HepG2 (cell line): ENCODE measurements around the gene LCK. TPM values are rescaled to one million over a fixed set of nuclear protein-coding genes. Genes with fewer than 3 reads are reported as not detected.

ENCODE experiments used
- ATAC-seq: fragments of 200-7000 bp; cut with Tn5 transposase; 3 replicates; pipeline ENCODE4 v1.9.1; 2020; ENCODE audit warnings: mild to moderate bottlenecking, moderate library complexity
- BruUV-seq: library from RNA; stranded (reverse); fragments of 400-500 nt; replicated peaks from 2 replicates; lab custom pipeline; 2021; lab: Mats Ljungman, UMichigan
- CTCF ChIA-PET: fragments of 300-600 bp; formaldehyde crosslinking; extraction: SDS; loops from one replicate; lab custom pipeline; 2021; ENCODE audit warnings: low total read pairs, inconsistent platforms, low intra/inter-chr PET ratio; lab: Yijun Ruan, JAX
- POLR2A ChIA-PET: fragments of 350-600 bp; sonication (Branson Sonifier 250); formaldehyde crosslinking; loops from one replicate; lab custom pipeline; 2020; ENCODE audit warnings: antibody characterized with exemption, inconsistent platforms; lab: Yijun Ruan, JAX
- DNase-seq: peaks from one replicate; pipeline ENCODE4 v3.0.0-alpha.2; 2015; ENCODE audit warnings: low spot score
- FAIRE-seq: peaks from 3 replicates; lab custom pipeline; 2011; peaks lifted over from hg19 to GRCh38; lab: Jason Lieb, UNC
- H2AFZ ChIP-seq: one replicate; pipeline ENCODE4 v1.6.1; 2011; ENCODE audit warnings: low read length, inconsistent platforms
- H3K27ac ChIP-seq: fragments of 300-600 bp; 3 replicates; pipeline ENCODE4 v1.8.0; 2011; ENCODE audit warnings: mixed run types, mild to moderate bottlenecking, mixed read lengths, low read length, inconsistent platforms; ENCODE audit not compliant: insufficient read depth; ENCODE audit errors: extremely low read length
- H3K27me3 ChIP-seq, 2 experiments: fragments of 200-600 bp in 1 of 2; 2 replicates in 1 of 2; 3 replicates in 1 of 2; pipeline versions ENCODE4 v1.6.0 to v1.8.0; 2011; ENCODE audit warnings: low read length in 2 of 2, mild to moderate bottlenecking in 2 of 2, moderate library complexity in 2 of 2, inconsistent platforms in 1 of 2; ENCODE audit not compliant: insufficient read depth in 2 of 2, control insufficient read depth in 1 of 2
- H3K36me3 ChIP-seq, 2 experiments: fragments of 200-600 bp in 1 of 2; replicated peaks in 1 of 2; 2 replicates in 1 of 2; 3 replicates in 1 of 2; pipeline versions ENCODE4 v1.5.1 to v1.8.0; 2011; ENCODE audit warnings: low read length in 2 of 2, inconsistent platforms in 1 of 2; ENCODE audit not compliant: insufficient read depth in 2 of 2, control insufficient read depth in 1 of 2
- H3K4me1 ChIP-seq: 2 replicates; pipeline ENCODE4 v1.5.1; 2012; ENCODE audit warnings: low read length, inconsistent platforms; ENCODE audit not compliant: insufficient read depth
- H3K4me2 ChIP-seq: 2 replicates; pipeline ENCODE4 v1.6.0; 2011; ENCODE audit warnings: low read depth, low read length, inconsistent platforms
- H3K4me3 ChIP-seq, 3 experiments: fragments of 200-600 bp in 1 of 3; sonication (generic), shearing (Covaris generic) in 1 of 3; replicated peaks in 1 of 3; 2 replicates each; pipeline ENCODE4 v1.5.1; 2011 to 2016; ENCODE audit warnings: low read length in 3 of 3, inconsistent platforms in 2 of 3, low read depth in 2 of 3, mild to moderate bottlenecking in 2 of 3, control low read depth in 1 of 3, mixed read lengths in 1 of 3; ENCODE audit not compliant: insufficient read depth in 1 of 3
- H3K79me2 ChIP-seq: one replicate; pipeline ENCODE4 v1.6.1; 2011; ENCODE audit warnings: low read length, inconsistent platforms; ENCODE audit not compliant: insufficient read depth
- H3K9ac ChIP-seq: 2 replicates; pipeline ENCODE4 v1.6.0; 2011; ENCODE audit warnings: mild to moderate bottlenecking, low read depth, low read length, inconsistent platforms; ENCODE audit not compliant: insufficient read depth
- H3K9me3 ChIP-seq: 2 replicates; pipeline ENCODE4 v1.5.1; 2012; ENCODE audit warnings: mild to moderate bottlenecking, low read length
- H4K20me1 ChIP-seq: 2 replicates; pipeline ENCODE4 v1.6.0; 2011; ENCODE audit warnings: inconsistent platforms, mild to moderate bottlenecking, low read length, moderate library complexity; ENCODE audit not compliant: insufficient read depth
- ATM ChIP-seq: fragments of 450-650 bp; IDR thresholded peaks from 2 replicates; pipeline ENCODE4 v1.7.1; 2017; ENCODE audit warnings: mild to moderate bottlenecking, borderline replicate concordance
- CBFB ChIP-seq: sonication (generic); formaldehyde crosslinking; IDR thresholded peaks from 2 replicates; pipeline ENCODE4 v1.4.0; 2020; ENCODE audit warnings: missing genetic modification reagents
- FOXC1 ChIP-seq: sonication (generic); formaldehyde crosslinking; IDR thresholded peaks from 2 replicates; pipeline ENCODE4 v1.8.0; 2022; ENCODE audit warnings: mild to moderate bottlenecking, missing genetic modification reagents, borderline replicate concordance
- GLI4 ChIP-seq: sonication (generic); formaldehyde crosslinking; IDR thresholded peaks from 2 replicates; pipeline ENCODE4 v1.5.1; 2020; ENCODE audit warnings: missing genetic modification reagents, mild to moderate bottlenecking, moderate library complexity, borderline replicate concordance
- KDM5A ChIP-seq: fragments of 200-600 bp; sonication (generic); IDR thresholded peaks from 2 replicates; pipeline ENCODE4 v1.7.0; 2018; ENCODE audit warnings: antibody characterized with exemption, mild to moderate bottlenecking, low read length, borderline replicate concordance
- PAF1 ChIP-seq: IDR thresholded peaks from 2 replicates; pipeline ENCODE4 v1.6.1; 2016; ENCODE audit warnings: missing genetic modification reagents, missing compliant biosample characterization
- PCBP2 ChIP-seq: fragments of 200-400 bp; formaldehyde crosslinking; optimal IDR thresholded peaks from 2 replicates; pipeline ENCODE3; 2018; ENCODE audit warnings: low read length, low read depth; ENCODE audit not compliant: poor library complexity, severe bottlenecking
- PHF5A ChIP-seq: IDR thresholded peaks from one replicate; pipeline ENCODE4 v1.6.1; 2018; ENCODE audit warnings: low read depth, missing genetic modification reagents; ENCODE audit not compliant: unreplicated experiment
- POLR2AphosphoS2 ChIP-seq: IDR thresholded peaks from 2 replicates; pipeline ENCODE4 v1.6.1; 2011; ENCODE audit warnings: low read depth, low read length, improper control_type of control experiment
- POLR2AphosphoS5 ChIP-seq: IDR thresholded peaks from 2 replicates; pipeline ENCODE4 v1.6.1; 2012; ENCODE audit warnings: low read depth, low read length
- RARA ChIP-seq: IDR thresholded peaks from 2 replicates; pipeline ENCODE4 v1.6.1; 2016; ENCODE audit warnings: missing genetic modification reagents, missing compliant biosample characterization
- RBAK ChIP-seq: sonication (generic); formaldehyde crosslinking; IDR thresholded peaks from 2 replicates; pipeline ENCODE4 v1.5.1; 2020; ENCODE audit warnings: mild to moderate bottlenecking, missing genetic modification reagents
- STAG1 ChIP-seq: sonication (generic); formaldehyde crosslinking; IDR thresholded peaks from 2 replicates; pipeline ENCODE4 v1.4.0; 2020; ENCODE audit warnings: missing genetic modification reagents
- ZBTB46 ChIP-seq: sonication (generic); formaldehyde crosslinking; IDR thresholded peaks from 2 replicates; pipeline ENCODE4 v1.4.0; 2020; ENCODE audit warnings: mild to moderate bottlenecking, missing genetic modification reagents, borderline replicate concordance
- ZMAT5 ChIP-seq: sonication (generic); formaldehyde crosslinking; IDR thresholded peaks from 2 replicates; pipeline ENCODE4 v1.5.0; 2020; ENCODE audit warnings: mild to moderate bottlenecking, low read depth, missing genetic modification reagents, borderline replicate concordance
- ZNF12 ChIP-seq: sonication (generic); formaldehyde crosslinking; IDR thresholded peaks from 2 replicates; pipeline ENCODE4 v1.5.0; 2020; ENCODE audit warnings: missing genetic modification reagents
- ZNF253 ChIP-seq: sonication (generic); formaldehyde crosslinking; IDR thresholded peaks from 2 replicates; pipeline ENCODE4 v1.8.0; 2022; ENCODE audit warnings: mild to moderate bottlenecking, missing genetic modification reagents, borderline replicate concordance
- ZNF335 ChIP-seq: sonication (generic); formaldehyde crosslinking; IDR thresholded peaks from 2 replicates; pipeline ENCODE4 v1.4.0; 2020; ENCODE audit warnings: missing genetic modification reagents
- ZNF672 ChIP-seq: sonication (generic); formaldehyde crosslinking; IDR thresholded peaks from 2 replicates; pipeline ENCODE4 v1.8.1; 2022; ENCODE audit warnings: missing genetic modification reagents
- ZNF773 ChIP-seq: sonication (generic); formaldehyde crosslinking; IDR thresholded peaks from 2 replicates; pipeline ENCODE4 v1.4.0; 2020; ENCODE audit warnings: missing genetic modification reagents, borderline replicate concordance
- WGBS: methylation state at CpG from one replicate; pipeline ENCODE4 v1.1.6; 2017; ENCODE audit warnings: low lambda C conversion rate; 5-methylcytosine and 5-hydroxymethylcytosine counted together
- in situ Hi-C: cut with HindIII; loops from 2 replicates; pipeline ENCODE4 v1.10.0; 2017; ENCODE audit warnings: low pct_unique_long_range_greater_than_20kb; ENCODE audit not compliant: extremely low pct_ligation_motif_present
- intact Hi-C: fragments of 100-400 bp; cut with micrococcal nuclease; formaldehyde crosslinking; loops from one replicate; pipeline ENCODE4 v1.10.0; 2022; ENCODE audit not compliant: unreplicated experiment
- polyA plus RNA-seq, 8 experiments: library from polyadenylated mRNA; depleted of rRNA in 3 of 8; stranded (reverse) in 7 of 8; unstranded in 1 of 8; fragments of >200 nt; fragmentation: Illumina TruSeq in 4 of 8; extraction: Trizol in 4 of 8; gene quantifications; 2 replicates each; pipeline versions ENCODE4 v1.2.1 to v1.2.3, GENCODE V29; 2011 to 2016; ENCODE audit warnings: low read depth in 4 of 8, missing spikeins in 1 of 8, mixed read lengths in 1 of 8; ENCODE audit not compliant: insufficient read depth in 1 of 8
- total RNA-seq, 5 experiments: library from RNA; depleted of rRNA; stranded (reverse); fragments of >200 nt; fragmentation: Illumina TruSeq; extraction: Trizol; gene quantifications; 2 replicates each; pipeline ENCODE4 v1.2.3, GENCODE V29; 2016; ENCODE audit warnings: low read depth in 1 of 5
- TF ChIP-seq, protein P1 (sequence below): sonication (generic); formaldehyde crosslinking; IDR thresholded peaks from 2 replicates; pipeline ENCODE4 v1.4.0; 2020; ENCODE audit warnings: mild to moderate bottlenecking, low read depth, missing genetic modification reagents

LCK gene
- total and polyA plus RNA-seq, 2 of the 13 experiments (the other 11 are each of a cell fraction or from before 2014, with no cell fraction given) = 0.93 to 1.8 TPM

- Histone ChIP-seq H3K9me3 (no peaks in the 10 kb centered on the region), H4K20me1 (peaks cover 14% of the 10 kb centered on the region), H3K4me3 (no peak overlapping the region), H3K36me3 (peaks cover 36 to 67% of the 10 kb centered on the region in 2 experiments), H3K27me3 (no peaks in the 10 kb centered on the region), H3K27ac (peak overlapping the region; percentile 17), H3K4me2 (no peak overlapping the region), H3K4me1 (peaks cover 31% of the 10 kb centered on the region), H2AFZ (no peak overlapping the region), H3K9ac (no peak overlapping the region), H3K79me2 (peaks cover 14% of the 10 kb centered on the region)
- ATAC-seq (no peak), DNase-seq (no peak), FAIRE-seq (no peak)
- BruUV-seq = no TSS peak
- 100% methylated on average over 2 of the region's 3 CpGs for WGBS
- ChIA-PET CTCF (no interaction called here), POLR2A (interaction anchor here (0.7 to 4.8 kb wide), 14 partner anchors 9 to 132 kb away, joined by 3 to 84 read pairs (median 3); partner anchors contain the start of genes BSDC1, CCDC28B and HDAC1)
- intact Hi-C loops (loop anchor here (10.0 kb wide), 1 partner anchor 62 kb away; the partner anchor contains the start of gene BSDC1), in situ Hi-C loops (no loop called here)
- TF ChIP-seq PHF5A (CRISPR knock-in tag) (no peak), ZBTB46 (CRISPR knock-in tag) (no peak), FOXC1 (no peak), RARA (CRISPR knock-in tag) (0 out of 2 replicates have a peak, but pooled peaks have one; percentile 17), ZNF335 (CRISPR knock-in tag) (no peak), PCBP2 (no peak), RBAK (CRISPR knock-in tag) (no peak), ZMAT5 (no peak), ZNF12 (CRISPR knock-in tag) (no peak), STAG1 (CRISPR knock-in tag) (no peak), KDM5A (no peak), GLI4 (no peak), POLR2AphosphoS2 (0 out of 2 replicates have a peak, but pooled peaks have one; percentile 13), PAF1 (CRISPR knock-in tag) (peak; percentile 54; the same call in 1 of the 2 replicates), ZNF672 (CRISPR knock-in tag) (no peak), CBFB (CRISPR knock-in tag) (no peak), ZNF773 (CRISPR knock-in tag) (no peak), ZNF253 (CRISPR knock-in tag) (no peak), ATM (no peak), POLR2AphosphoS5 (peak; percentile 15; the same call in 1 of the 2 replicates)
- TF ChIP-seq, protein P1, sequence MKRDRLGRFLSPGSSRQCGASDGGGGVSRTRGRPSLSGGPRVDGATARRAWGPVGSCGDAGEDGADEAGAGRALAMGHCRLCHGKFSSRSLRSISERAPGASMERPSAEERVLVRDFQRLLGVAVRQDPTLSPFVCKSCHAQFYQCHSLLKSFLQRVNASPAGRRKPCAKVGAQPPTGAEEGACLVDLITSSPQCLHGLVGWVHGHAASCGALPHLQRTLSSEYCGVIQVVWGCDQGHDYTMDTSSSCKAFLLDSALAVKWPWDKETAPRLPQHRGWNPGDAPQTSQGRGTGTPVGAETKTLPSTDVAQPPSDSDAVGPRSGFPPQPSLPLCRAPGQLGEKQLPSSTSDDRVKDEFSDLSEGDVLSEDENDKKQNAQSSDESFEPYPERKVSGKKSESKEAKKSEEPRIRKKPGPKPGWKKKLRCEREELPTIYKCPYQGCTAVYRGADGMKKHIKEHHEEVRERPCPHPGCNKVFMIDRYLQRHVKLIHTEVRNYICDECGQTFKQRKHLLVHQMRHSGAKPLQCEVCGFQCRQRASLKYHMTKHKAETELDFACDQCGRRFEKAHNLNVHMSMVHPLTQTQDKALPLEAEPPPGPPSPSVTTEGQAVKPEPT (CRISPR knock-in tag) = no peak
These were observed 81.4 kb downstream of the LCK start for GRCh38 chr1:32332290-32333079.
